Neural cell (in vitro differentiated cells): ENCODE results near the gene TRABD2B. TPM values are rescaled to one million over a fixed set of nuclear protein-coding genes. Genes with fewer than 3 reads are reported as not detected.

Source experiments
- H2AFZ ChIP-seq: fragments of 200-600, 300-800 bp; sonication (generic), shearing (Covaris generic); 2 replicates; pipeline ENCODE4 v1.6.0; 2014; ENCODE audit warnings: low read depth, mild to moderate bottlenecking, antibody characterized with exemption, low read length, moderate library complexity
- H3F3A ChIP-seq: fragments of 200-600 bp; shearing (Covaris generic); 2 replicates; pipeline ENCODE4 v1.6.1; 2016; ENCODE audit warnings: mild to moderate bottlenecking, moderate library complexity, mixed read lengths, antibody characterized with exemption, low read length; ENCODE audit not compliant: insufficient read depth, poor library complexity, severe bottlenecking
- H3K27ac ChIP-seq: fragments of 200-600, 300-800 bp; sonication (generic), shearing (Covaris generic); 2 replicates; pipeline ENCODE4 v1.5.1; 2014; ENCODE audit warnings: mild to moderate bottlenecking, low read length, moderate library complexity
- H3K27me3 ChIP-seq: fragments of 300-800, 200-600 bp; sonication (generic), shearing (Covaris generic); 2 replicates; pipeline ENCODE4 v1.6.0; 2014; ENCODE audit warnings: mild to moderate bottlenecking, low read depth, low read length, moderate library complexity; ENCODE audit not compliant: insufficient read depth
- H3K36me3 ChIP-seq: fragments of 300-800, 200-600 bp; sonication (generic), shearing (Covaris generic); 2 replicates; pipeline ENCODE4 v1.5.1; 2014; ENCODE audit warnings: mild to moderate bottlenecking, antibody characterized with exemption, low read length, moderate library complexity; ENCODE audit not compliant: insufficient read depth
- H3K4me2 ChIP-seq: fragments of 300-800, 200-600 bp; sonication (generic), shearing (Covaris generic); 2 replicates; pipeline ENCODE4 v1.6.0; 2014; ENCODE audit warnings: mild to moderate bottlenecking, low read length
- H3K4me3 ChIP-seq: fragments of 300-800, 200-600 bp; sonication (generic), shearing (Covaris generic); 2 replicates; pipeline ENCODE4 v1.5.1; 2014; ENCODE audit warnings: mild to moderate bottlenecking, low read length, moderate library complexity
- H3K79me2 ChIP-seq: fragments of 200-600 bp; shearing (Covaris generic); replicated peaks from 2 replicates; pipeline ENCODE4 v1.6.0; 2014; ENCODE audit warnings: mild to moderate bottlenecking, low read length, moderate library complexity; ENCODE audit not compliant: insufficient read depth
- H3K9ac ChIP-seq: fragments of 300-800, 200-600 bp; sonication (generic), shearing (Covaris generic); 2 replicates; pipeline ENCODE4 v1.6.1; 2016; ENCODE audit warnings: mild to moderate bottlenecking, low read length, mixed read lengths
- H3K9me2 ChIP-seq: fragments of 200-600 bp; shearing (Covaris generic); 2 replicates; pipeline ENCODE4 v1.6.1; 2016; ENCODE audit warnings: mild to moderate bottlenecking, low read length, mixed read lengths; ENCODE audit not compliant: insufficient read depth
- H3K9me3 ChIP-seq: fragments of 200-600, 300-800 bp; sonication (generic), shearing (Covaris generic); 2 replicates; pipeline ENCODE4 v1.6.1; 2016; ENCODE audit warnings: mild to moderate bottlenecking, mixed run types, low read length, moderate library complexity, mixed read lengths
- H4K20me1 ChIP-seq: fragments of 200-600 bp; shearing (Covaris generic); 2 replicates; pipeline ENCODE4 v1.6.1; 2016; ENCODE audit warnings: mild to moderate bottlenecking, mixed run types; ENCODE audit not compliant: insufficient read depth
- CTCF ChIP-seq: fragments of 450-650 bp; IDR thresholded peaks from 2 replicates; pipeline ENCODE4 v1.5.1; 2014; ENCODE audit warnings: antibody characterized with exemption, mild to moderate bottlenecking, moderate library complexity; ENCODE audit not compliant: poor library complexity, severe bottlenecking
- EP300 ChIP-seq: fragments of 450-650 bp; conservative IDR thresholded peaks from 2 replicates; pipeline ENCODE4 v1.6.1; 2014; ENCODE audit warnings: antibody characterized with exemption, mild to moderate bottlenecking, moderate library complexity; ENCODE audit not compliant: poor library complexity, severe bottlenecking
- EZH2 ChIP-seq: fragments of 200-600, 300-800 bp; shearing (Covaris generic), sonication (generic); IDR thresholded peaks from 2 replicates; pipeline ENCODE4 v1.6.1; 2014; ENCODE audit warnings: antibody characterized with exemption, low read length, borderline replicate concordance, mild to moderate bottlenecking; ENCODE audit not compliant: insufficient read depth, poor library complexity, severe bottlenecking
- MXI1 ChIP-seq: fragments of 450-650 bp; conservative IDR thresholded peaks from 2 replicates; pipeline ENCODE4 v1.6.1; 2014; ENCODE audit warnings: antibody characterized with exemption, mild to moderate bottlenecking; ENCODE audit not compliant: poor library complexity, severe bottlenecking
- POLR2AphosphoS5 ChIP-seq: IDR thresholded peaks from 2 replicates; pipeline ENCODE4 v1.6.1; 2012
- RAD21 ChIP-seq: fragments of 450-650 bp; conservative IDR thresholded peaks from 2 replicates; pipeline ENCODE4 v1.6.1; 2014; ENCODE audit warnings: antibody characterized with exemption, mild to moderate bottlenecking, moderate library complexity
- REST ChIP-seq: IDR thresholded peaks from 2 replicates; pipeline ENCODE4 v1.6.1; 2012; ENCODE audit warnings: borderline replicate concordance
- SMC3 ChIP-seq: fragments of 450-650 bp; conservative IDR thresholded peaks from 2 replicates; pipeline ENCODE4 v1.6.1; 2014; ENCODE audit warnings: antibody characterized with exemption, mild to moderate bottlenecking, moderate library complexity; ENCODE audit not compliant: poor library complexity
- TAF1 ChIP-seq: IDR thresholded peaks from 2 replicates; pipeline ENCODE4 v1.6.1; 2012; ENCODE audit warnings: low read depth
- polyA plus RNA-seq: library from polyadenylated mRNA; depleted of rRNA; stranded (reverse); fragments of >200 nt; gene quantifications from 2 replicates; pipeline ENCODE4 v1.2.3, GENCODE V29; 2014

Gene TRABD2B
- polyA plus RNA-seq, 1 donor from 2014 or later, result 0.02 TPM

- Histone ChIP-seq H3K9me3 (no peaks in the 10 kb centered on the region), H3K4me2 (no peak overlapping the region), H3K9me2 (no peaks in the 10 kb centered on the region), H3K27me3 (no peaks in the 10 kb centered on the region), H4K20me1 (no peaks in the 10 kb centered on the region), H3K4me3 (no peak overlapping the region), H3K36me3 (no peaks in the 10 kb centered on the region), H2AFZ (no peak overlapping the region), H3K9ac (no peak overlapping the region), H3K79me2 (no peaks in the 10 kb centered on the region), H3K27ac (no peak overlapping the region), H3F3A (no peaks in the 10 kb centered on the region)
- TF ChIP-seq SMC3 (no peak), EZH2 (no peak), REST (no peak), MXI1 (no peak)
Observed at GRCh38 chr1:47970882-47971281, 26.3 kb downstream of the TRABD2B start.

- Histone ChIP-seq H3K4me2 (no peak overlapping the region), H3K4me3 (no peak overlapping the region), H3F3A (no peaks in the 10 kb centered on the region), H3K79me2 (no peaks in the 10 kb centered on the region), H3K27ac (no peak overlapping the region), H2AFZ (no peak overlapping the region), H3K9me3 (no peaks in the 10 kb centered on the region), H3K27me3 (no peaks in the 10 kb centered on the region), H4K20me1 (no peaks in the 10 kb centered on the region), H3K36me3 (no peaks in the 10 kb centered on the region), H3K9ac (no peak overlapping the region), H3K9me2 (no peaks in the 10 kb centered on the region)
- TF ChIP-seq CTCF (no peak), EZH2 (no peak), EP300 (no peak)
Observed at GRCh38 chr1:47969478-47969877, 27.7 kb downstream of the TRABD2B start.

- H2AFZ ChIP-seq, result no peak overlapping the region
- H3K36me3 ChIP-seq, result no peaks in the 10 kb centered on the region
- no peak overlapping the region for H3K4me3 ChIP-seq
- no peaks in the 10 kb centered on the region for H4K20me1 ChIP-seq
- H3F3A ChIP-seq, result no peaks in the 10 kb centered on the region
- H3K9me3 ChIP-seq, result no peaks in the 10 kb centered on the region
- no peak overlapping the region for H3K4me2 ChIP-seq
- no peak overlapping the region for H3K27ac ChIP-seq
- H3K9me2 ChIP-seq, result no peaks in the 10 kb centered on the region
- H3K79me2 ChIP-seq, result no peaks in the 10 kb centered on the region
- no peaks in the 10 kb centered on the region for H3K27me3 ChIP-seq
- no peak for TF ChIP-seq TAF1
- TF ChIP-seq EP300, result no peak
- TF ChIP-seq REST, result no peak
- no peak for TF ChIP-seq SMC3
- no peak for TF ChIP-seq POLR2AphosphoS5
- no peak for TF ChIP-seq EZH2
- TF ChIP-seq CTCF, result no peak
- TF ChIP-seq RAD21, result no peak
- TF ChIP-seq MXI1, result no peak
- no peak overlapping the region for H3K9ac ChIP-seq
Observed at GRCh38 chr1:47968556-47968888, 28.7 kb downstream of the TRABD2B start.
